H1 (cell line): ENCODE data around the gene LTBP3. TPM values are rescaled to one million over a fixed set of nuclear protein-coding genes. Genes with fewer than 3 reads are reported as not detected.

Source experiments
- CTCF ChIA-PET: fragments of 300-600 bp; sonication (Branson Sonifier 250); formaldehyde crosslinking; loops from one replicate; lab custom pipeline; 2021; ENCODE audit not compliant: partially characterized antibody; lab: Charles Lee
- POLR2A ChIA-PET: fragments of 300-600 bp; sonication (Branson Sonifier 250); formaldehyde crosslinking; loops from one replicate; lab custom pipeline; 2021; ENCODE audit warnings: inconsistent platforms; ENCODE audit not compliant: partially characterized antibody; lab: Charles Lee
- DNase-seq, 2 experiments: peaks; one replicate each; pipeline versions ENCODE4 v3.0.0 to v3.0.0-alpha.2; 2010 to 2022; ENCODE audit warnings: low spot score in 2 of 2, low read depth in 1 of 2, mixed read lengths in 1 of 2
- FAIRE-seq: peaks from 2 replicates; lab custom pipeline; 2011; peaks lifted over from hg19 to GRCh38; lab: Jason Lieb, UNC
- H2AFZ ChIP-seq: 2 replicates; pipeline ENCODE4 v1.8.1; 2012; ENCODE audit warnings: low read length, inconsistent platforms
- H2AK5ac ChIP-seq: 2 replicates; pipeline ENCODE4 v1.6.1; 2013; ENCODE audit warnings: low read depth, low read length
- H2BK120ac ChIP-seq: replicated peaks from 2 replicates; pipeline ENCODE3; 2013; ENCODE audit warnings: low read depth, low read length, inconsistent platforms
- H2BK12ac ChIP-seq: 2 replicates; pipeline ENCODE4 v1.6.1; 2013; ENCODE audit warnings: low read depth, low read length
- H2BK15ac ChIP-seq: 2 replicates; pipeline ENCODE4 v1.6.1; 2013; ENCODE audit warnings: low read length
- H2BK20ac ChIP-seq: 2 replicates; pipeline ENCODE4 v1.6.1; 2013; ENCODE audit warnings: low read length
- H2BK5ac ChIP-seq: 2 replicates; pipeline ENCODE4 v1.6.1; 2013; ENCODE audit warnings: low read depth, low read length
- H3K14ac ChIP-seq: 2 replicates; pipeline ENCODE4 v1.6.1; 2013; ENCODE audit warnings: inconsistent platforms; ENCODE audit not compliant: insufficient read length
- H3K18ac ChIP-seq: 2 replicates; pipeline ENCODE4 v1.6.1; 2013; ENCODE audit warnings: low read length; ENCODE audit errors: extremely low read depth
- H3K23ac ChIP-seq: 2 replicates; pipeline ENCODE4 v1.6.1; 2013; ENCODE audit warnings: inconsistent platforms; ENCODE audit not compliant: insufficient read length
- H3K23me2 ChIP-seq: 2 replicates; pipeline ENCODE4 v1.6.1; 2013; ENCODE audit warnings: low read depth, low read length
- H3K27ac ChIP-seq: 2 replicates; pipeline ENCODE4 v1.6.1; 2011; ENCODE audit warnings: low read depth, low read length, inconsistent platforms
- H3K27me3 ChIP-seq, 4 experiments: replicated peaks in 1 of 4; 1 replicate in 1 of 4; 2 replicates in 3 of 4; pipeline versions ENCODE4 v1.6.1 to v1.8.1; 2011 to 2013; ENCODE audit warnings: low read length in 3 of 4, mild to moderate bottlenecking in 3 of 4, inconsistent platforms in 2 of 4, mixed read lengths in 2 of 4, moderate library complexity in 1 of 4; ENCODE audit not compliant: control insufficient read depth in 3 of 4, insufficient read depth in 3 of 4; ENCODE audit errors: extremely low read depth in 1 of 4
- H3K36me3 ChIP-seq, 4 experiments: 2 replicates each; pipeline versions ENCODE4 v1.6.1 to v1.8.1; 2011 to 2013; ENCODE audit warnings: mild to moderate bottlenecking in 4 of 4, low read length in 3 of 4, moderate library complexity in 2 of 4, control low read depth in 1 of 4, inconsistent platforms in 1 of 4; ENCODE audit not compliant: insufficient read depth in 4 of 4, control insufficient read depth in 2 of 4
- H3K4ac ChIP-seq: replicated peaks from 2 replicates; pipeline ENCODE3; 2013; ENCODE audit warnings: low read length, low read depth, mixed read lengths, inconsistent platforms; ENCODE audit not compliant: insufficient read length
- H3K4me1 ChIP-seq, 4 experiments: replicated peaks in 1 of 4; 1 replicate in 1 of 4; 2 replicates in 3 of 4; pipeline versions ENCODE4 v1.6.1 to v1.8.1; 2011 to 2013; ENCODE audit warnings: low read length in 3 of 4, inconsistent platforms in 2 of 4, mixed read lengths in 1 of 4; ENCODE audit not compliant: insufficient read depth in 4 of 4, control insufficient read depth in 3 of 4
- H3K4me2 ChIP-seq, 2 experiments: 2 replicates each; pipeline versions ENCODE4 v1.6.1 to v1.8.1; 2011 to 2013; ENCODE audit warnings: low read depth in 2 of 2, low read length in 2 of 2, control low read depth in 1 of 2, inconsistent platforms in 1 of 2, mild to moderate bottlenecking in 1 of 2; ENCODE audit not compliant: insufficient read depth in 1 of 2
- H3K4me3 ChIP-seq, 4 experiments: fragments of 200-600, 300-600 bp in 1 of 4; sonication (generic), shearing (Covaris generic), sonication (Bioruptor Twin) in 1 of 4; 2 replicates each; pipeline versions ENCODE4 v1.5.1 to v1.8.1; 2011 to 2016; ENCODE audit warnings: low read length in 4 of 4, low read depth in 3 of 4, control low read depth in 2 of 4, inconsistent platforms in 2 of 4, mild to moderate bottlenecking in 2 of 4, mixed read lengths in 1 of 4, moderate library complexity in 1 of 4; ENCODE audit not compliant: insufficient read depth in 2 of 4; ENCODE audit errors: extremely low read depth in 1 of 4
- H3K56ac ChIP-seq: replicated peaks from 2 replicates; pipeline ENCODE3; 2013; ENCODE audit warnings: low read depth, mild to moderate bottlenecking, mixed read lengths, low read length, inconsistent platforms; ENCODE audit not compliant: insufficient read length
- H3K79me1 ChIP-seq: 2 replicates; pipeline ENCODE4 v1.6.1; 2013; ENCODE audit warnings: low read depth, low read length, control low read depth
- H3K79me2 ChIP-seq, 2 experiments: 2 replicates each; pipeline versions ENCODE4 v1.6.1 to v1.8.1; 2012 to 2013; ENCODE audit warnings: low read length in 2 of 2, mild to moderate bottlenecking in 2 of 2, inconsistent platforms in 1 of 2; ENCODE audit not compliant: insufficient read depth in 2 of 2, control insufficient read depth in 1 of 2
- H3K9ac ChIP-seq, 4 experiments: replicated peaks in 1 of 4; 1 replicate in 1 of 4; 2 replicates in 3 of 4; pipeline versions ENCODE4 v1.6.1 to v1.8.1; 2011 to 2013; ENCODE audit warnings: low read depth in 3 of 4, low read length in 3 of 4, control low read depth in 2 of 4, mild to moderate bottlenecking in 2 of 4, moderate library complexity in 2 of 4, inconsistent platforms in 1 of 4; ENCODE audit errors: extremely low read depth in 1 of 4
- H3K9me3 ChIP-seq, 2 experiments: 2 replicates each; pipeline versions ENCODE4 v1.6.1 to v1.8.1; 2012 to 2013; ENCODE audit warnings: mild to moderate bottlenecking in 2 of 2, moderate library complexity in 2 of 2, control low read depth in 1 of 2, inconsistent platforms in 1 of 2, low read depth in 1 of 2, low read length in 1 of 2, mixed read lengths in 1 of 2; ENCODE audit not compliant: insufficient read depth in 2 of 2
- H4K20me1 ChIP-seq, 2 experiments: replicated peaks in 1 of 2; 2 replicates each; pipeline versions ENCODE3 to v1.8.1; 2011 to 2013; ENCODE audit warnings: inconsistent platforms in 2 of 2, low read length in 2 of 2, mild to moderate bottlenecking in 1 of 2; ENCODE audit not compliant: insufficient read depth in 2 of 2, control insufficient read depth in 1 of 2
- H4K5ac ChIP-seq: 2 replicates; pipeline ENCODE4 v1.6.1; 2013; ENCODE audit warnings: low read length, low read depth, mixed read lengths, inconsistent platforms; ENCODE audit not compliant: insufficient read length
- H4K8ac ChIP-seq: 2 replicates; pipeline ENCODE4 v1.8.0; 2013; ENCODE audit warnings: mild to moderate bottlenecking, moderate library complexity, low read length, inconsistent platforms; ENCODE audit not compliant: insufficient read depth; ENCODE audit errors: extremely low read depth
- H4K91ac ChIP-seq: replicated peaks from 2 replicates; pipeline ENCODE3; 2013; ENCODE audit warnings: low read length, mixed read lengths, inconsistent platforms; ENCODE audit not compliant: insufficient read length
- CTCF ChIP-seq, 3 experiments: IDR thresholded peaks; 1 replicate in 2 of 3; 2 replicates in 1 of 3; pipeline versions ENCODE4 v1.5.1 to v1.6.1; 2011; ENCODE audit warnings: low read length in 3 of 3, mild to moderate bottlenecking in 3 of 3, inconsistent platforms in 2 of 3, low read depth in 1 of 3, moderate library complexity in 1 of 3; ENCODE audit not compliant: insufficient read depth in 1 of 3; ENCODE audit errors: control extremely low read depth in 1 of 3
- KDM1A ChIP-seq: fragments of 200-600, 300-600 bp; sonication (generic); IDR thresholded peaks from 2 replicates; pipeline ENCODE4 v1.7.1; 2016; ENCODE audit warnings: mild to moderate bottlenecking, low read length, borderline replicate concordance
- RAD21 ChIP-seq, 2 experiments: IDR thresholded peaks in 1 of 2; conservative IDR thresholded peaks in 1 of 2; 2 replicates each; pipeline ENCODE4 v1.6.1; 2011; ENCODE audit warnings: low read depth in 2 of 2, low read length in 2 of 2, improper control_type of control experiment in 1 of 2, inconsistent platforms in 1 of 2, mild to moderate bottlenecking in 1 of 2, moderate library complexity in 1 of 2
- WGBS, 2 experiments: shearing (Covaris generic) in 1 of 2; methylation state at CpG; one replicate each; pipeline versions ENCODE4 v1.1.6 to v1.1.7; 2013 to 2015; ENCODE audit warnings: low lambda C conversion rate in 2 of 2, mixed read lengths in 2 of 2, inconsistent platforms in 1 of 2, low coverage in 1 of 2, missing lambda C conversion rate in 1 of 2; ENCODE audit not compliant: insufficient replicate concordance in 2 of 2, insufficient coverage in 1 of 2, insufficient read length in 1 of 2; ENCODE audit errors: extremely low coverage in 1 of 2, missing lambda C conversion rate in 1 of 2; 5-methylcytosine and 5-hydroxymethylcytosine counted together
- polyA plus RNA-seq, 7 experiments: library from polyadenylated mRNA; depleted of rRNA in 3 of 7; stranded (reverse) in 5 of 7; unstranded in 2 of 7; fragments of >200 nt in 5 of 7; fragments of 200-250 nt in 2 of 7; gene quantifications; 1 replicate in 5 of 7; 2 replicates in 1 of 7; 4 replicates in 1 of 7; pipeline versions ENCODE4 v1.2.1 to v1.2.3, GENCODE V29; 2011 to 2013; ENCODE audit warnings: missing spikeins in 2 of 7, mixed read lengths in 2 of 7
- total RNA-seq: library from RNA; stranded (reverse); fragmentation: NEBNext Ultra II Directional; extraction: Animal tissue kit (Norgen Biotek cat#: 25700); gene quantifications from 2 replicates; pipeline ENCODE4 v1.2.1, GENCODE V29; 2021

LTBP3 gene
- total and polyA plus RNA-seq, 2 of the 8 experiments (the other 6 are each of a cell fraction or from before 2014, with no cell fraction given) = 12.8 to 17.8 TPM

GRCh38 chr11:65593518-65594414, 35.6 kb upstream of the LTBP3 start:
- no peak for DNase-seq
- Histone ChIP-seq H3K9ac (no peak overlapping the region), H3K4me2 (peak overlapping the region in 1 of 2 experiments; percentile 60; a peak in 1 of 4 replicates), H2BK12ac (peak overlapping the region; percentile 80; the same call in 1 of the 2 replicates), H3K56ac (no peak overlapping the region), H3K9me3 (no peaks in the 10 kb centered on the region), H3K23me2 (peaks cover 9% of the 10 kb centered on the region; the same call in 1 of the 2 replicates), H3K4me1 (peaks cover 3 to 10% (median 8%) of the 10 kb centered on the region in 4 experiments), H3K27me3 (peaks cover 8 to 27% (median 22%) of the 10 kb centered on the region in 4 experiments), H4K91ac (peak overlapping the region; percentile 48), H3K14ac (no peak overlapping the region), H3K36me3 (peaks cover 0 to 6% (median 2%) of the 10 kb centered on the region in 4 experiments; a peak in 3 of 8 replicates), H3K79me2 (no peaks in the 10 kb centered on the region), H2AK5ac (0 out of 2 replicates have a peak overlapping the region, but pooled peaks have one; percentile 25), H3K27ac (no peak overlapping the region), H3K18ac (peak overlapping the region; percentile 15; the same call in 1 of the 2 replicates)
- FAIRE-seq = peak; percentile 75
- TF ChIP-seq CTCF (IDR thresholded peaks at IDR 0.05; ENCODE audit: control extremely low read depth in 1 of 3, insufficient read depth in 1 of 3, low read depth in 1 of 3, low read length in 3 of 3) = peak in 2 of 3 experiments; percentile 73 to 90; a peak in 3 of 4 replicates
- no peak for TF ChIP-seq KDM1A
- TF ChIP-seq RAD21 (IDR thresholded peaks at IDR 0.05 in 1 of 2, conservative IDR thresholded peaks at IDR 0.05 in 1 of 2; ENCODE audit: low read depth in 2 of 2, low read length in 2 of 2) = peak; percentile 45 to 52; a peak in 3 of 4 replicates
- TF ChIP-seq, all 59 proteins: peak for 2
- ChIA-PET POLR2A (interaction anchor here (0.6 to 6.8 kb wide), 17 partner anchors 9 to 103 kb away, joined by 3 to 41 read pairs (median 5); partner anchors contain the start of genes EHBP1L1, MAP3K11 and PCNX3), CTCF (interaction anchor here (0.6 to 14.5 kb wide), 41 partner anchors 9 to 1880 kb away, joined by 3 to 227 read pairs (median 4); partner anchors contain the start of genes EHBP1L1, FAM89B, MAP3K11 and PCNX3)
- Histone ChIP-seq H4K8ac (no peak overlapping the region), H2BK5ac (peak overlapping the region; percentile 81; the same call in 1 of the 2 replicates), H2BK15ac (peak overlapping the region; percentile 72; the same call in 1 of the 2 replicates), H3K79me1 (no peaks in the 10 kb centered on the region), H3K23ac (no peak overlapping the region), H2AFZ (no peak overlapping the region), H3K4ac (peak overlapping the region; percentile 94), H2BK120ac (no peak overlapping the region), H4K20me1 (peaks cover 0 to 4% of the 10 kb centered on the region in 2 experiments), H4K5ac (no peak overlapping the region), H3K4me3 (no peak overlapping the region), H2BK20ac (no peak overlapping the region)
- WGBS, 2 experiments = 79% methylated on average over 23 of the region's 26 CpGs; no CpG with 5 or more reads in 1 of the 2 experiments
